Breast epithelium (tissue), 3 donors: ENCODE measurements around the gene ZACN.

Source experiments
- POLR2A ChIP-seq: fragments of 450-650 bp; IDR thresholded peaks from one replicate; pipeline ENCODE4 v1.6.1; 2016; ENCODE audit warnings: antibody characterized with exemption, mild to moderate bottlenecking, moderate library complexity
- TF ChIP-seq, protein P1 (sequence below), 3 donors: fragments of 450-650 bp; IDR thresholded peaks; one replicate each; pipeline ENCODE4 v1.5.1; 2016 to 2017; ENCODE audit warnings: antibody characterized with exemption in 3 of 3, mild to moderate bottlenecking in 3 of 3, moderate library complexity in 3 of 3

DNA sequence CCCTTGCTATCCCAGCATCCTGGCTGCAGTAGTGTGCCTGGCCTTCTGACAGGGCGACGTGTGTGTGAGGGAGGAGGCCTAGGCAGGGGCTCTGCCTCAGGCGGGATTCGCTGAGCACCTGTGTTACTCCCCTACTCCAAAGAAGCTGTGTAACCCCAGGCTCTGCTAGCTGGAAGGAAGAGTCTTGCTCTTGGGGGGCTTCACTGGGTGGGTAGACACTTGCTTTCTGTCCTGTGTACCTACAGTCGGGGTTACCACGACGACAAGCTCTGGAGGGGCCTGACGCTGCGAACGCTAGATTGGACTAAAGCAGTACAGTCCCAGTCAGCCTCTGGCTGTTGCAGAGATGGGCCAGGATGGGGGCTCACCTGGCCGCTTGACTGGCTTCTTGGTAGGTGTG is 15.1 kb downstream of the ZACN start:
- no peak for TF ChIP-seq POLR2A
- TF ChIP-seq, protein P1, sequence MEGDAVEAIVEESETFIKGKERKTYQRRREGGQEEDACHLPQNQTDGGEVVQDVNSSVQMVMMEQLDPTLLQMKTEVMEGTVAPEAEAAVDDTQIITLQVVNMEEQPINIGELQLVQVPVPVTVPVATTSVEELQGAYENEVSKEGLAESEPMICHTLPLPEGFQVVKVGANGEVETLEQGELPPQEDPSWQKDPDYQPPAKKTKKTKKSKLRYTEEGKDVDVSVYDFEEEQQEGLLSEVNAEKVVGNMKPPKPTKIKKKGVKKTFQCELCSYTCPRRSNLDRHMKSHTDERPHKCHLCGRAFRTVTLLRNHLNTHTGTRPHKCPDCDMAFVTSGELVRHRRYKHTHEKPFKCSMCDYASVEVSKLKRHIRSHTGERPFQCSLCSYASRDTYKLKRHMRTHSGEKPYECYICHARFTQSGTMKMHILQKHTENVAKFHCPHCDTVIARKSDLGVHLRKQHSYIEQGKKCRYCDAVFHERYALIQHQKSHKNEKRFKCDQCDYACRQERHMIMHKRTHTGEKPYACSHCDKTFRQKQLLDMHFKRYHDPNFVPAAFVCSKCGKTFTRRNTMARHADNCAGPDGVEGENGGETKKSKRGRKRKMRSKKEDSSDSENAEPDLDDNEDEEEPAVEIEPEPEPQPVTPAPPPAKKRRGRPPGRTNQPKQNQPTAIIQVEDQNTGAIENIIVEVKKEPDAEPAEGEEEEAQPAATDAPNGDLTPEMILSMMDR (IDR thresholded peaks at IDR 0.05), result no peak
